ENCODE results near the gene TOM1.

TOM1 gene

GRCh38 chr22:35324067-35324466 lies 24.4 kb downstream of the TOM1 start:
- no peaks in the 10 kb centered on the region for H3K4me1 ChIP-seq (ENCODE audit: control insufficient read depth, insufficient read depth, low read length)
- peaks cover 46 to 66% of the 10 kb centered on the region in 2 donors for H3K36me3 ChIP-seq (ENCODE audit: control insufficient read depth in 2 of 2, insufficient read depth in 2 of 2, low read length in 2 of 2)
- H3K27me3 ChIP-seq (ENCODE audit: control insufficient read depth in 1 of 2, insufficient read depth in 2 of 2, low read length in 2 of 2) = no peaks in the 10 kb centered on the region
- H3K9me3 ChIP-seq (ENCODE audit: control insufficient read depth in 2 of 2, low read length in 2 of 2) = no peaks in the 10 kb centered on the region
- H3K27ac ChIP-seq (ENCODE audit: low read length) = no peak overlapping the region
- no peak overlapping the region for H3K4me3 ChIP-seq (ENCODE audit: low read length in 2 of 2)
- H3K9ac ChIP-seq (ENCODE audit: low read length in 2 of 2) = no peak overlapping the region

GRCh38 chr22:35324762-35325161 lies 25.1 kb downstream of the TOM1 start:
- Histone ChIP-seq H3K27ac (ENCODE audit: low read length) (no peak overlapping the region), H3K4me3 (ENCODE audit: low read length in 2 of 2) (no peak overlapping the region), H3K9ac (ENCODE audit: low read length in 2 of 2) (no peak overlapping the region), H3K27me3 (ENCODE audit: control insufficient read depth in 1 of 2, insufficient read depth in 2 of 2, low read length in 2 of 2) (no peaks in the 10 kb centered on the region), H3K36me3 (ENCODE audit: control insufficient read depth in 2 of 2, insufficient read depth in 2 of 2, low read length in 2 of 2) (peaks cover 42 to 64% of the 10 kb centered on the region in 2 donors), H3K4me1 (ENCODE audit: control insufficient read depth, insufficient read depth, low read length) (peaks cover 1% of the 10 kb centered on the region), H3K9me3 (ENCODE audit: control insufficient read depth in 2 of 2, low read length in 2 of 2) (no peaks in the 10 kb centered on the region)

GRCh38 chr22:35325209-35325608 lies 25.5 kb downstream of the TOM1 start:
- Histone ChIP-seq H3K36me3 (ENCODE audit: control insufficient read depth in 2 of 2, insufficient read depth in 2 of 2, low read length in 2 of 2) (peaks cover 42 to 59% of the 10 kb centered on the region in 2 donors), H3K4me1 (ENCODE audit: control insufficient read depth, insufficient read depth, low read length) (peaks cover 3% of the 10 kb centered on the region), H3K9me3 (ENCODE audit: control insufficient read depth in 2 of 2, low read length in 2 of 2) (no peaks in the 10 kb centered on the region), H3K9ac (ENCODE audit: low read length in 2 of 2) (no peak overlapping the region), H3K27ac (ENCODE audit: low read length) (no peak overlapping the region), H3K27me3 (ENCODE audit: control insufficient read depth in 1 of 2, insufficient read depth in 2 of 2, low read length in 2 of 2) (no peaks in the 10 kb centered on the region), H3K4me3 (ENCODE audit: low read length in 2 of 2) (no peak overlapping the region)

GRCh38 chr22:35326854-35327562 lies 27.3 kb downstream of the TOM1 start:
- H3K4me1 ChIP-seq (ENCODE audit: control insufficient read depth, insufficient read depth, low read length) = peaks cover 10% of the 10 kb centered on the region
- H3K9me3 ChIP-seq (ENCODE audit: control insufficient read depth in 2 of 2, low read length in 2 of 2) = no peaks in the 10 kb centered on the region
- no peak overlapping the region for H3K4me3 ChIP-seq (ENCODE audit: low read length in 2 of 2)
- no peak overlapping the region for H3K9ac ChIP-seq (ENCODE audit: low read length in 2 of 2)
- H3K27me3 ChIP-seq (ENCODE audit: control insufficient read depth in 1 of 2, insufficient read depth in 2 of 2, low read length in 2 of 2) = no peaks in the 10 kb centered on the region
- H3K36me3 ChIP-seq (ENCODE audit: control insufficient read depth in 2 of 2, insufficient read depth in 2 of 2, low read length in 2 of 2) = peaks cover 45 to 60% of the 10 kb centered on the region in 2 donors
- no peak overlapping the region for H3K27ac ChIP-seq (ENCODE audit: low read length)

- Histone ChIP-seq H3K9ac (ENCODE audit: low read length in 2 of 2) (no peak overlapping the region), H3K4me3 (ENCODE audit: low read length in 2 of 2) (no peak overlapping the region), H3K27ac (ENCODE audit: low read length) (no peak overlapping the region), H3K9me3 (ENCODE audit: control insufficient read depth in 2 of 2, low read length in 2 of 2) (no peaks in the 10 kb centered on the region), H3K4me1 (ENCODE audit: control insufficient read depth, insufficient read depth, low read length) (peaks cover 10% of the 10 kb centered on the region), H3K27me3 (ENCODE audit: control insufficient read depth in 1 of 2, insufficient read depth in 2 of 2, low read length in 2 of 2) (no peaks in the 10 kb centered on the region), H3K36me3 (ENCODE audit: control insufficient read depth in 2 of 2, insufficient read depth in 2 of 2, low read length in 2 of 2) (peaks cover 46 to 59% of the 10 kb centered on the region in 2 donors)
Measured at GRCh38 chr22:35327690-35328471, 28.2 kb downstream of the TOM1 start.

- Histone ChIP-seq H3K36me3 (ENCODE audit: control insufficient read depth in 2 of 2, insufficient read depth in 2 of 2, low read length in 2 of 2) (peaks cover 45 to 59% of the 10 kb centered on the region in 2 donors), H3K27ac (ENCODE audit: low read length) (no peak overlapping the region), H3K9me3 (ENCODE audit: control insufficient read depth in 2 of 2, low read length in 2 of 2) (no peaks in the 10 kb centered on the region), H3K27me3 (ENCODE audit: control insufficient read depth in 1 of 2, insufficient read depth in 2 of 2, low read length in 2 of 2) (no peaks in the 10 kb centered on the region), H3K4me1 (ENCODE audit: control insufficient read depth, insufficient read depth, low read length) (peaks cover 10% of the 10 kb centered on the region), H3K9ac (ENCODE audit: low read length in 2 of 2) (no peak overlapping the region), H3K4me3 (ENCODE audit: low read length in 2 of 2) (no peak overlapping the region)
Measured at GRCh38 chr22:35328472-35328885, 28.8 kb downstream of the TOM1 start.

GRCh38 chr22:35329114-35329847 lies 29.6 kb downstream of the TOM1 start:
- Histone ChIP-seq H3K27ac (ENCODE audit: low read length) (no peak overlapping the region), H3K9me3 (ENCODE audit: control insufficient read depth in 2 of 2, low read length in 2 of 2) (no peaks in the 10 kb centered on the region), H3K4me1 (ENCODE audit: control insufficient read depth, insufficient read depth, low read length) (peaks cover 10% of the 10 kb centered on the region), H3K36me3 (ENCODE audit: control insufficient read depth in 2 of 2, insufficient read depth in 2 of 2, low read length in 2 of 2) (peaks cover 46 to 60% of the 10 kb centered on the region in 2 donors), H3K27me3 (ENCODE audit: control insufficient read depth in 1 of 2, insufficient read depth in 2 of 2, low read length in 2 of 2) (no peaks in the 10 kb centered on the region), H3K4me3 (ENCODE audit: low read length in 2 of 2) (no peak overlapping the region), H3K9ac (ENCODE audit: low read length in 2 of 2) (no peak overlapping the region)

GRCh38 chr22:35330258-35330861 lies 30.7 kb downstream of the TOM1 start:
- peaks cover 43 to 60% of the 10 kb centered on the region in 2 donors for H3K36me3 ChIP-seq (ENCODE audit: control insufficient read depth in 2 of 2, insufficient read depth in 2 of 2, low read length in 2 of 2)
- H3K9ac ChIP-seq (ENCODE audit: low read length in 2 of 2) = peak overlapping the region in 1 of 2 donors; percentile 40
- H3K4me3 ChIP-seq (ENCODE audit: low read length in 2 of 2) = peak overlapping the region in 1 of 2 donors; percentile 5
- H3K9me3 ChIP-seq (ENCODE audit: control insufficient read depth in 2 of 2, low read length in 2 of 2) = no peaks in the 10 kb centered on the region
- no peaks in the 10 kb centered on the region for H3K27me3 ChIP-seq (ENCODE audit: control insufficient read depth in 1 of 2, insufficient read depth in 2 of 2, low read length in 2 of 2)
- H3K4me1 ChIP-seq (ENCODE audit: control insufficient read depth, insufficient read depth, low read length) = peaks cover 10% of the 10 kb centered on the region
- H3K27ac ChIP-seq (ENCODE audit: low read length) = peak overlapping the region; percentile 80

GRCh38 chr22:35332278-35332677 lies 32.6 kb downstream of the TOM1 start:
- H3K27ac ChIP-seq (ENCODE audit: low read length) = no peak overlapping the region
- no peaks in the 10 kb centered on the region for H3K9me3 ChIP-seq (ENCODE audit: control insufficient read depth in 2 of 2, low read length in 2 of 2)
- peaks cover 47 to 61% of the 10 kb centered on the region in 2 donors for H3K36me3 ChIP-seq (ENCODE audit: control insufficient read depth in 2 of 2, insufficient read depth in 2 of 2, low read length in 2 of 2)
- H3K4me1 ChIP-seq (ENCODE audit: control insufficient read depth, insufficient read depth, low read length) = peaks cover 10% of the 10 kb centered on the region
- no peak overlapping the region for H3K9ac ChIP-seq (ENCODE audit: low read length in 2 of 2)
- H3K27me3 ChIP-seq (ENCODE audit: control insufficient read depth in 1 of 2, insufficient read depth in 2 of 2, low read length in 2 of 2) = no peaks in the 10 kb centered on the region
- H3K4me3 ChIP-seq (ENCODE audit: low read length in 2 of 2) = no peak overlapping the region

- H3K9me3 ChIP-seq (ENCODE audit: control insufficient read depth in 2 of 2, low read length in 2 of 2) = no peaks in the 10 kb centered on the region
- no peak overlapping the region for H3K4me3 ChIP-seq (ENCODE audit: low read length in 2 of 2)
- H3K9ac ChIP-seq (ENCODE audit: low read length in 2 of 2) = no peak overlapping the region
- no peak overlapping the region for H3K27ac ChIP-seq (ENCODE audit: low read length)
- H3K36me3 ChIP-seq (ENCODE audit: control insufficient read depth in 2 of 2, insufficient read depth in 2 of 2, low read length in 2 of 2) = peaks cover 41 to 61% of the 10 kb centered on the region in 2 donors
- peaks cover 10% of the 10 kb centered on the region for H3K4me1 ChIP-seq (ENCODE audit: control insufficient read depth, insufficient read depth, low read length)
- H3K27me3 ChIP-seq (ENCODE audit: control insufficient read depth in 1 of 2, insufficient read depth in 2 of 2, low read length in 2 of 2) = no peaks in the 10 kb centered on the region
Measured at GRCh38 chr22:35333220-35333619, 33.5 kb downstream of the TOM1 start.

All from stomach smooth muscle (tissue), 2 donors.